Left lung (tissue), 10 donors: ENCODE data around the gene TTC39A. TPM values are rescaled to one million over a fixed set of nuclear protein-coding genes. Genes with fewer than 3 reads are reported as not detected.

Experiments
- ATAC-seq: fragments of 200-7000 bp; cut with Tn5 transposase; one replicate; pipeline ENCODE4 v1.9.1; 2020; ENCODE audit warnings: moderate library complexity
- DNase-seq, 4 donors: peaks; one replicate each; pipeline ENCODE4 v3.0.0-alpha.2; 2013 to 2020
- H3K27ac ChIP-seq, 2 donors: fragments of 200-600 bp; sonication (generic) in 1 of 2; one replicate each; pipeline versions ENCODE4 v1.5.0 to v1.8.0; 2020 to 2021
- H3K27me3 ChIP-seq, 2 donors: fragments of 200-600 bp; sonication (generic) in 1 of 2; one replicate each; pipeline versions ENCODE4 v1.5.0 to v1.8.0; 2020 to 2021
- H3K36me3 ChIP-seq, 2 donors: fragments of 200-600 bp; sonication (generic) in 1 of 2; one replicate each; pipeline versions ENCODE4 v1.5.0 to v1.8.0; 2020 to 2021
- H3K4me1 ChIP-seq, 2 donors: fragments of 200-600 bp; one replicate each; pipeline ENCODE4 v1.8.0; 2021
- H3K4me3 ChIP-seq, 2 donors: fragments of 200-600 bp; sonication (generic) in 1 of 2; one replicate each; pipeline versions ENCODE4 v1.5.0 to v1.8.0; 2020 to 2021; ENCODE audit warnings: mild to moderate bottlenecking in 1 of 2
- H3K9me3 ChIP-seq, 2 donors: fragments of 200-600 bp; sonication (generic) in 1 of 2; one replicate each; pipeline versions ENCODE4 v1.5.0 to v1.8.0; 2020 to 2021
- intact Hi-C, 2 donors: fragments of 100-400 bp; cut with DNase I; formaldehyde crosslinking; loops; one replicate each; pipeline versions ENCODE4 v1.11.2 to v1.14.2; 2022
- polyA plus RNA-seq, 6 donors: library from polyadenylated mRNA; unstranded; fragments of 120-200 nt; gene quantifications; one replicate each; pipeline ENCODE4 v1.2.1, GENCODE V29; 2013; ENCODE audit not compliant: insufficient read length in 6 of 6
- total RNA-seq, 2 donors: library from RNA; stranded (reverse); fragmentation: NEBNext Ultra II Directional; extraction: Animal tissue kit (Norgen Biotek cat#: 25700); gene quantifications; one replicate each; pipeline ENCODE4 v1.2.1, GENCODE V29; 2021
- TF ChIP-seq, protein P1 (sequence below), 2 donors: fragments of 200-600 bp; sonication (generic) in 1 of 2; IDR thresholded peaks; one replicate each; pipeline versions ENCODE4 v1.5.0 to v1.8.0; 2021; ENCODE audit warnings: antibody characterized with exemption in 2 of 2
- donor health status: DM: no; HTN: yes; CAD: no.
- donor health status: DM: no; HTN: no; CAD: no.

The TTC39A gene
- total and polyA plus RNA-seq, 8 donors = 8.0 to 44.6 (median 10.9) TPM

DNA sequence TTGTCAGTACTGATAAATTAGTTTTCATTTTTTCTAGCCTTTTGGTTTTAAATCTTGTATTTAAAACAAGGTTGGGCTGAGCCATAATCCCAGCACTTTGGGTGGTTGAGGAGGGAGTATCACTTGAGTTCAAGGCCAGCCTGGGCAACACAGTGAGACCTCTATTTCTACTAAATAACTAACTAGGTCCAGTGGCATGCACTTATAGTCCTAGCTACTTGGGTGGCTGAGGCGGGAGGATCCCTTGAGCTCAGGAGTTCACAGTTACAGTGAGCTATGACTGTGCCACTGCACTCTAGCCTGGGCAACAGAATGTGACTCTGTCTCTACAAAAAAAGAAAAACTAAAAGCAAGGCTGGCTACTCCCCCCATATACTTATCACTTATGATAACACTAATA is 21.5 kb upstream of the TTC39A start:
- ATAC-seq = no peak
- Histone ChIP-seq H3K27ac (no peak overlapping the region), H3K9me3 (no peaks in the 10 kb centered on the region), H3K4me1 (no peaks in the 10 kb centered on the region), H3K27me3 (no peaks in the 10 kb centered on the region), H3K4me3 (no peak overlapping the region), H3K36me3 (peaks cover 0 to 33% of the 10 kb centered on the region in 2 donors)
- intact Hi-C loops = no loop called here
- TF ChIP-seq, protein P1, sequence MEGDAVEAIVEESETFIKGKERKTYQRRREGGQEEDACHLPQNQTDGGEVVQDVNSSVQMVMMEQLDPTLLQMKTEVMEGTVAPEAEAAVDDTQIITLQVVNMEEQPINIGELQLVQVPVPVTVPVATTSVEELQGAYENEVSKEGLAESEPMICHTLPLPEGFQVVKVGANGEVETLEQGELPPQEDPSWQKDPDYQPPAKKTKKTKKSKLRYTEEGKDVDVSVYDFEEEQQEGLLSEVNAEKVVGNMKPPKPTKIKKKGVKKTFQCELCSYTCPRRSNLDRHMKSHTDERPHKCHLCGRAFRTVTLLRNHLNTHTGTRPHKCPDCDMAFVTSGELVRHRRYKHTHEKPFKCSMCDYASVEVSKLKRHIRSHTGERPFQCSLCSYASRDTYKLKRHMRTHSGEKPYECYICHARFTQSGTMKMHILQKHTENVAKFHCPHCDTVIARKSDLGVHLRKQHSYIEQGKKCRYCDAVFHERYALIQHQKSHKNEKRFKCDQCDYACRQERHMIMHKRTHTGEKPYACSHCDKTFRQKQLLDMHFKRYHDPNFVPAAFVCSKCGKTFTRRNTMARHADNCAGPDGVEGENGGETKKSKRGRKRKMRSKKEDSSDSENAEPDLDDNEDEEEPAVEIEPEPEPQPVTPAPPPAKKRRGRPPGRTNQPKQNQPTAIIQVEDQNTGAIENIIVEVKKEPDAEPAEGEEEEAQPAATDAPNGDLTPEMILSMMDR (IDR thresholded peaks at IDR 0.05) = no peak
- DNase-seq = no peak

DNA sequence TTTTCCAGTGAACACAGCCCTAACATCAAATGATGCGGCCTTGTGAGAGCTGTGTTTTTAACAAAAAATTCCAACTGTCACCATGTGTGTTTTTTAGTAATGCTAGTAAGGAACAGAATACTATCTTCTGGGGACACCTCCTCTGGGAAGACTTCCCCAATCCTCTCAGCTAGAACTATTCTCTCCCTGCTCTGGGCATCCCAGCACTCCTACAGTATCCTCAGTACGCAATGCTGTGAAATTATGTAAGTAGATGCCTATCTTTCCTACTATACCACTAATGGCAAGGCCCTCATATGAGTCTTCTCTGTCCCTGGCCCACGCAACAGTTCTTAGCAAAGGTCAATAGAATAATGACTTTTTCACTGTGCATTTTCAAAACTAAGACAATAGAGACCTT is 19.5 kb upstream of the TTC39A start:
- Histone ChIP-seq H3K36me3 (peaks cover 0 to 13% of the 10 kb centered on the region in 2 donors), H3K4me1 (peaks cover 0 to 10% of the 10 kb centered on the region in 2 donors), H3K4me3 (no peak overlapping the region), H3K27ac (no peak overlapping the region), H3K9me3 (no peaks in the 10 kb centered on the region), H3K27me3 (peaks cover 10 to 19% of the 10 kb centered on the region in 2 donors)
- DNase-seq = no peak
- ATAC-seq = no peak
- intact Hi-C loops = no loop called here
- TF ChIP-seq, protein P1 (IDR thresholded peaks at IDR 0.05) = no peak

DNA sequence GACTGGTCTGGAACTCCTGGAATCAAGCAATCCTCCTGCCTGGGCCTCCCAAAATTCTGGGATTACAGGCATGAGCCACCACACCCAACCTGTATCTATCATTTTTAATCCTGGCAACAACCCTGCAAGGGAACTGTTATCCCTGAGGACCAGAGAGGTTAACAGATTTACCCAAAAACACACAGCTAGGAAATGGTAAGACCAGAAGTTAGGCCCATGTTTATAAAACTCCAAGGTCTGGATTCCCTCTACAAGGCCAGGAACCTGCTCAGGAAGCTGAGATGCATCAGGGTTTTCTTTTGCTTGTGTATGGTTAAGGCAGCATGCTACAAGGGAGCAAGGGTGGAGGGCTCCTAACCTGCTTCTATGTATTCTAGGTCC is 17.8 kb upstream of the TTC39A start:
- H3K4me1 ChIP-seq = peaks cover 0 to 13% of the 10 kb centered on the region in 2 donors
- no peaks in the 10 kb centered on the region for H3K9me3 ChIP-seq
- H3K36me3 ChIP-seq = no peaks in the 10 kb centered on the region
- intact Hi-C loops = no loop called here
- TF ChIP-seq, protein P1 (IDR thresholded peaks at IDR 0.05) = no peak
- peaks cover 15 to 36% of the 10 kb centered on the region in 2 donors for H3K27me3 ChIP-seq
- ATAC-seq (no peak), DNase-seq (no peak)
- H3K27ac ChIP-seq = no peak overlapping the region
- H3K4me3 ChIP-seq = no peak overlapping the region

DNA sequence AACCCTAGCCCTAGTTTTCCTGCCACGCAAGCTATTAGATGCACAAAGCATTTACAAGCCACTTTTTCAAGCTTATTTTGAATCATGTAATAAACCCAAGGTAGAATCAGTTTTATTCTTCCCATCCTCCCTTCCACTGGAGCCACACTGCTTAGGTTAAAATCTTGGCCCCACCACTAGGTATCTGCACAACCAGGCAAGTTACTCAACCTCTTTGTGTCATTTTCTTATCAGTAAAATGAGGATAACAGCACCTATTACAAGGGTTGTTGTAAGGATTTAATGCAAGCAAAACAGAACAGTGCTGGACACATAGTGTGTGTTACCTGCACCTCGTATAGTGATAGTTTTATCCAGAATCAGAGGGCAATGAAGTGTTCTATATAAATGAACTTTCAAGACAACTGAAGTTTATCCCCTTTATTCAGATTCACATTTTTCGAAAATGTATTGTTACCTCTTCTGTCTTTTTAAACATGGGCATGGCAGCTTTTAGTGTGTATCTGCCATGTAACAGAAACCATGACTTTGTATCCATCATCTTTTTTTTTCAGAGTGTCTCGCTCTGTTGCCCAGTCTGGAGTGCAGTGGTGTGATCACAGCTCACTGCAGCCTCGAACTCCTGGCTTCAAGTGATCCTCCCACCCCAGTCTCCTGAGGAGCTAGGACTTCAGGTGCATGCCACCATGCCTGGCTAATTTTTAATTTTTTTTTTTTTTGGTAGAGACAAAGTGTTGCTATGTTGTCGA is 17.2 kb upstream of the TTC39A start:
- Histone ChIP-seq H3K27me3 (peaks cover 15 to 42% of the 10 kb centered on the region in 2 donors), H3K4me3 (no peak overlapping the region), H3K27ac (no peak overlapping the region), H3K9me3 (no peaks in the 10 kb centered on the region), H3K36me3 (no peaks in the 10 kb centered on the region), H3K4me1 (peaks cover 0 to 13% of the 10 kb centered on the region in 2 donors)
- no peak for ATAC-seq
- TF ChIP-seq, protein P1 (IDR thresholded peaks at IDR 0.05) = no peak
- intact Hi-C loops = no loop called here
- DNase-seq = no peak

DNA sequence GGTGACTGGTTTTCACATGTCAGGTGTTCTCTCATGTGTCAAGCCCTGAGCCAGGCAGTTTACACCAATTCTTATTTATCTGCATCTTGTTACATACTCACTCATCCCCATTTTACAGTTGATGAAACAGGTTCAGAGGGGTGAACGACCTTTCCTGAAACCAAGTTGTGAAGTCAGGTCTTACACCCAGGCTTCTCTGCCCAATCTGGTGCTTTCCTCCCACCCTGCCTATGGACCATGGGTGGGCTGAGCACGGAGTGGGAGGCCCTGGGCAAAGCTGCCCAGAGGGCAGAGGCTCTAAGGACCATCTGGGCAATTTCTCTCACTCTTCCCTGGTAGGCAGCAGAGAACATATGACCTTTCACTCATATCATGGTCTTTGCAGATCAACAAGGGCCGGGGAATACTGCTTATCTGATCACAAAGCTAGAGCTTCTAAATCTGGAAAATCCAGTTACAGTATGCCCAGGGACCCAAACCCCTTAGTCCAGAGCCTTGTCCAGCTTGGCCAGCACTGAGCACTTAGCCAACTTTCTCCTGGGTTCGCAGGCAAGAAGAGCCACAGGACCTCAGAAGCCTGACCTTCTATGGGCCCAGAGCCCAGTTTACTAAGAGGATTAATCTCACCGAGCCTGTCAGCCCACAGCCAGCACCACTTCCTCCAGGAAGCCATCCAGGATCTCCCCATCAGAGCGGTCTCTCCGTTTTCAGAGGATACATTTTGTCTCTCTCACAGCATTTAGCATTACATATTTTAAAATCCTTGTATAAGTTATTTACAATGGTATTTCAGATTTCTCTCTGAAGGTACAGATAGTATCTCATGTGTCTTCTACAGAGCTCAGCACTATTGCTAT is 16.0 kb upstream of the TTC39A start:
- peaks cover 15 to 43% of the 10 kb centered on the region in 2 donors for H3K27me3 ChIP-seq
- H3K9me3 ChIP-seq = no peaks in the 10 kb centered on the region
- H3K27ac ChIP-seq = no peak overlapping the region
- ATAC-seq (no peak), DNase-seq (no peak)
- intact Hi-C loops = no loop called here
- H3K36me3 ChIP-seq = no peaks in the 10 kb centered on the region
- peaks cover 0 to 13% of the 10 kb centered on the region in 2 donors for H3K4me1 ChIP-seq
- no peak overlapping the region for H3K4me3 ChIP-seq
- TF ChIP-seq, protein P1 (IDR thresholded peaks at IDR 0.05) = no peak
